Activated naive CD4-positive, alpha-beta T cell treated with anti-CD3 and anti-CD28 coated beads, Interleukin-2, amount 50 U/mL, for 72 hours (primary cell): Measurements from ENCODE around the gene TAF3. TPM values are rescaled to one million over a fixed set of nuclear protein-coding genes. Genes with fewer than 3 reads are reported as not detected.

ENCODE experiments used
- ATAC-seq, 2 donors: fragments of 150-1000 bp; cut with Tn5 transposase; 2 replicates each; pipeline ENCODE4 v1.10.0; 2021; ENCODE audit warnings: mild to moderate bottlenecking in 2 of 2, moderate library complexity in 2 of 2
- DNase-seq, 2 donors: peaks; one replicate each; pipeline ENCODE4 v3.0.0; 2021 to 2022; ENCODE audit warnings: low spot score in 2 of 2
- H3K27ac Mint-ChIP-seq, 2 donors: one replicate each; pipeline ENCODE4 v1.8.0; 2022; ENCODE audit warnings: mild to moderate bottlenecking in 2 of 2, mixed read lengths in 2 of 2
- H3K36me3 Mint-ChIP-seq, 2 donors: one replicate each; pipeline ENCODE4 v1.8.0; 2022; ENCODE audit warnings: mixed read lengths in 2 of 2
- H3K9me3 Mint-ChIP-seq, 2 donors: one replicate each; pipeline ENCODE4 v1.8.0; 2022; ENCODE audit warnings: mixed read lengths in 2 of 2
- total RNA-seq, 2 donors: library from RNA; stranded (reverse); gene quantifications; one replicate each; pipeline ENCODE4 v1.2.3, GENCODE V29; 2022

The TAF3 gene
- total RNA-seq, 2 donors from 2014 or later: 12.0 to 16.8 TPM

DNA sequence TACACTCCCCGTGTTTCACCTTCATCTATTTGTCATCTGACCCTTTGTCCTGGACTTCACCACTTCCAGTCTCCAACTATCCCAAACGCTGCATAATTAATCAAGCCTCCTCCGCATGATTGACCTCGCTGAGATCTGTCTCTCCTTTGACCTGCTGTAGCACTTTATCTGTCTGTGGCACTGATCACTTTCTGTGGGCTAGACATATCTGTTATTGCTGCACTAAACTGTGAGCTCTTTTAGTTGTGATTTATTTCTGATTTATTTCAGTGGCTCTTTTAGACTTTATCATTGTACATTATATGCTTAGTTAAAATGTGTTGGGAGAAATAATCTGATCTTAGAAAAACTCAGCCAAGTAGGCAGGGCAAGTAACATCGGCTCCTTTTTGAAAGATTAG lies 144.3 kb downstream of the TAF3 start:
- H3K27ac Mint-ChIP-seq: no peak overlapping the region
- ATAC-seq: no peak
- no peak for DNase-seq
- peaks cover 18 to 24% of the 10 kb centered on the region in 2 donors for H3K36me3 Mint-ChIP-seq
- peaks cover 0 to 5% of the 10 kb centered on the region in 2 donors for H3K9me3 Mint-ChIP-seq

- DNase-seq: no peak
- no peak for ATAC-seq
- H3K27ac Mint-ChIP-seq: no peak overlapping the region
- peaks cover 0 to 5% of the 10 kb centered on the region in 2 donors for H3K9me3 Mint-ChIP-seq
- peaks cover 18 to 24% of the 10 kb centered on the region in 2 donors for H3K36me3 Mint-ChIP-seq
These were observed 147.2 kb downstream of the TAF3 start for GRCh38 chr10:7965457-7965856.

DNA sequence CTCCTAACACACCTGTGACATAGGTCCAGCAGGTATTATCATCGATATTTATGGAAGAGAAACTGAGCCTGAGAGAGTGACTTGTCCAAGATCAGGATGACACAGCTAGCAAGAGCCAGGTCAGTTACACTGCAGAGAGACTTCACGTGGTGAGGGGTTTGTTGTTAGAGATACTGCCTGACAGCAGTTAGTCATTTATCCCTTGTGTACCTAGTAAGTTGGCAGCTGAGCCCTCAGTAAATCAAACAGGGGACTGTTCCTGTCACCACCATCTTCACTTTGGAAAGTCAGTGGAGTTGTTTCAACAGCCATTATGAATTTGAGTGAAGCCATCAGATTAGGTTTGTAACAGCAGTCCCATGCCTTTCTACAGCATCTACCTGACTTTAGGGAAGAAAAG lies 148.7 kb downstream of the TAF3 start:
- peaks cover 0 to 5% of the 10 kb centered on the region in 2 donors for H3K9me3 Mint-ChIP-seq
- no peak overlapping the region for H3K27ac Mint-ChIP-seq
- DNase-seq (no peak), ATAC-seq (no peak)
- H3K36me3 Mint-ChIP-seq: peaks cover 18 to 27% of the 10 kb centered on the region in 2 donors

GRCh38 chr10:7968510-7969112 lies 150.3 kb downstream of the TAF3 start:
- Mint-ChIP-seq H3K36me3 (peaks cover 18 to 28% of the 10 kb centered on the region in 2 donors), H3K9me3 (peaks cover 0 to 5% of the 10 kb centered on the region in 2 donors), H3K27ac (no peak overlapping the region)
- ATAC-seq (no peak), DNase-seq (no peak)

- Mint-ChIP-seq H3K36me3 (peaks cover 14 to 25% of the 10 kb centered on the region in 2 donors), H3K27ac (no peak overlapping the region), H3K9me3 (peaks cover 0 to 5% of the 10 kb centered on the region in 2 donors)
- ATAC-seq (no peak), DNase-seq (no peak)
These were observed 151.3 kb downstream of the TAF3 start for GRCh38 chr10:7969623-7970022.

DNA sequence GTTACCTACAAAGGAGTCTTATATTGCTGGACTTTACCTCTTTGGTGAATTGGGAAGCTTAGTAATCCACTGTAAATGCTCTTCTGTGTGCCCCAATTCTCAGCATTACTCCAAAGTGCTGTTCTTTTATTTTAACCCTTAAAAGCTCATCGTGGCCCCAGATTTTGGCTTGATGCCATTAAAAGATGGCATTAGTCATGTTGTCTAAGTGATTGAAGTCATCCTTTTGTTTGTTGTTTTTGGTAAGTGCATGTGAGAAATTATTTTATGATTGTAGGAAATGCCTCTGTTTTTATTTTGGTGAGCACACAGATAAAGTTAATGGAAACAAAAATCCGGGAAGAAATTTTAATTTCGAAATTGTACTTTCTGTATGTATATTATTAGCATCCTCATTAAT lies 153.6 kb downstream of the TAF3 start:
- DNase-seq: no peak
- Mint-ChIP-seq H3K9me3 (no peaks in the 10 kb centered on the region), H3K27ac (no peak overlapping the region), H3K36me3 (peaks cover 5 to 9% of the 10 kb centered on the region in 2 donors)
- no peak for ATAC-seq

DNA sequence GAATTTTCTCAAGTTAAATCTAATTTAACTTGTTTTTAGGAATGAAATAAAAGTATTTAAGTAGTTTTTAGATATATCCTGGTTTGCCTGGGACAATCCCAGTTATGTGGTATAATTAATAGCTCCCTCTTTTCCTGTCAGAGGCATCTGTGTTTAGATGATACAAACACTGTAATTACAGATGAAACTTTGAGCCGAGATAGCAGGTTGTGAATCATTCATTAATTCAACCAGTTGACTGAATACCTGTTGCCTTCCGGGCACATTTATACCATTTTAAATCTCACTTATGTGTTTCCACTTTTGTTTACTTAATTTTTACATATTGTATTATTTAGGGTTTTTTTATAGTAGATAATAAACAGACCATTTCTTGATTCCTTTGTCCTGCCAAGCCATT lies 154.1 kb downstream of the TAF3 start:
- DNase-seq (no peak), ATAC-seq (no peak)
- H3K9me3 Mint-ChIP-seq: no peaks in the 10 kb centered on the region

GRCh38 chr10:7980196-7980595 lies 161.9 kb downstream of the TAF3 start:
- Mint-ChIP-seq H3K27ac (no peak overlapping the region), H3K36me3 (peaks cover 0 to 7% of the 10 kb centered on the region in 2 donors), H3K9me3 (no peaks in the 10 kb centered on the region)
- DNase-seq (no peak), ATAC-seq (no peak)

More for the DNA sequence above, 154.1 kb downstream of the TAF3 start:
- peaks cover 5 to 9% of the 10 kb centered on the region in 2 donors for H3K36me3 Mint-ChIP-seq
- no peak overlapping the region for H3K27ac Mint-ChIP-seq

GRCh38 chr10:7982727-7983126 lies 164.4 kb downstream of the TAF3 start:
- Mint-ChIP-seq H3K36me3 (peaks cover 6 to 20% of the 10 kb centered on the region in 2 donors), H3K9me3 (no peaks in the 10 kb centered on the region), H3K27ac (no peak overlapping the region)
- ATAC-seq: no peak
- DNase-seq: no peak

GRCh38 chr10:7984325-7984724 lies 166.0 kb downstream of the TAF3 start:
- ATAC-seq (no peak), DNase-seq (no peak)
- Mint-ChIP-seq H3K9me3 (no peaks in the 10 kb centered on the region), H3K36me3 (peaks cover 6 to 13% of the 10 kb centered on the region in 2 donors), H3K27ac (no peak overlapping the region)

DNA sequence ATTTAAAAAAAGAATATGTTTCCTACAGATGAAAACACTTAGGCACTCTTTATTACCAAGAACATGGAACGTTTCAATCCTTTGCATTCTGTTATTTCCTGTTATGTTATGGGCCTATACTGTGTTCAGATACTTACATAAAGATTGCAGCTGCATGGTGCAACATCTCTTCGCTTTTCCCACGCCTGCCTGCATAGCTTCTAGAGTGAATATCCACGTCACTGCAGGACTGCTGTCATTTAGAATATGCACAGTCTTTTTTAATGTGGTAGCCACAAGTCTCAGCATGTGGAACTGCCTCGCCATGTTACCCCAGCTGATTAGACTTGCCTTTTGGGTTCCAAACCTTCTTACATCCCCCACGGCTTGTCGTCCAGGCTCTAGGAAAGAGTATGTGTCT lies 166.6 kb downstream of the TAF3 start:
- ATAC-seq (no peak), DNase-seq (no peak)
- Mint-ChIP-seq H3K36me3 (peaks cover 6 to 13% of the 10 kb centered on the region in 2 donors), H3K9me3 (no peaks in the 10 kb centered on the region), H3K27ac (no peak overlapping the region)

GRCh38 chr10:7986851-7987250 lies 168.5 kb downstream of the TAF3 start:
- Mint-ChIP-seq H3K27ac (no peak overlapping the region), H3K36me3 (peaks cover 6 to 13% of the 10 kb centered on the region in 2 donors), H3K9me3 (no peaks in the 10 kb centered on the region)
- DNase-seq: no peak
- ATAC-seq: no peak

DNA sequence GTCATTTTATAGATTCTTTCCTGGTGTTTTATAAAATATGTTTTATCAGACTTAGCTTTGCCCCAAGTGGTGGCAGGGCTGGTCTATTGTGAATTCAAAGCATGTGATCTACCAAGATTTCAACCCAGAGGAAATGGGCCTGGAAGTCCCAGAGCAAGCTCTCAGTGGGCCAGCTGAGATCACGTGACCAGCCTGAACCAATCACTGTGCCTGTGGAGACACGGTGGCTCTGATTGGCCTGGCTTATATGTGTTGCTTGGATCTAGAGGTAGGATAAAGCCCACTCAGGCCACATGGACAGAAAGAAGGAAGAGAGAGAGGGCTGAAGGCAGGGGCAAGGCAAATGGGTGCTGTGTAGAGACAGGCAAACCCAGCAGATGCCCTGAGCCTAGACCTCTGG lies 170.7 kb downstream of the TAF3 start:
- H3K27ac Mint-ChIP-seq: no peak overlapping the region
- no peak for DNase-seq
- no peak for ATAC-seq

GRCh38 chr10:7998831-7999230 lies 180.5 kb downstream of the TAF3 start:
- no peak overlapping the region for H3K27ac Mint-ChIP-seq
- H3K9me3 Mint-ChIP-seq: peaks cover 7 to 13% of the 10 kb centered on the region in 2 donors
- peaks cover 15 to 27% of the 10 kb centered on the region in 2 donors for H3K36me3 Mint-ChIP-seq
- no peak for ATAC-seq
- no peak for DNase-seq

More for the DNA sequence above, 170.7 kb downstream of the TAF3 start:
- Mint-ChIP-seq H3K36me3 (peaks cover 6 to 14% of the 10 kb centered on the region in 2 donors), H3K9me3 (no peaks in the 10 kb centered on the region)

DNA sequence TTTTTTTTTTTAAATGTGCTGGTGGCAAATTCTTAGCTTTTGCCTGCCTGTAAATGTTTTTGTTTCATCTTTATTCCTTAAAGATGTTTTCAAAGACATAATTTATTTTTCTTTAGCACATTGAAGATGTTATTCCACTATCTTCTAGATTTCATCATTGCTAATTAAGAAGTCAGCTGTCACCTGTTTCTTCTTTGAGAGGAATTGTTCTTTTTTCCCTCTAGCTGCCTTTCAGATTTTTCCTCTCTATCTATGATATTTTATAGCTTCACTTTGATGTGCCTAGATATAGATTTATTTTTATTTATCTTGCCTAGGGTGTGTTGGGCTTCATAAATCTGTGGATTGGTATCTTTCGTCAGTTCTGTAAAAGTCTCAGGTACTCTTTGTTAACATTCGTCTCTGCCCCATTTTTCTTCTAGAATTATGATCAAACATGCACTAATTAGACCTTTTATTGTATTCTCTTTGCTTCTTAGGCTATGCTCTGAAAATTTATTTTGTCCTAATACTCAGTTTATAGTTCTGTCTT lies 186.2 kb downstream of the TAF3 start:
- no peak overlapping the region for H3K27ac Mint-ChIP-seq
- peaks cover 29 to 33% of the 10 kb centered on the region in 2 donors for H3K36me3 Mint-ChIP-seq

DNA sequence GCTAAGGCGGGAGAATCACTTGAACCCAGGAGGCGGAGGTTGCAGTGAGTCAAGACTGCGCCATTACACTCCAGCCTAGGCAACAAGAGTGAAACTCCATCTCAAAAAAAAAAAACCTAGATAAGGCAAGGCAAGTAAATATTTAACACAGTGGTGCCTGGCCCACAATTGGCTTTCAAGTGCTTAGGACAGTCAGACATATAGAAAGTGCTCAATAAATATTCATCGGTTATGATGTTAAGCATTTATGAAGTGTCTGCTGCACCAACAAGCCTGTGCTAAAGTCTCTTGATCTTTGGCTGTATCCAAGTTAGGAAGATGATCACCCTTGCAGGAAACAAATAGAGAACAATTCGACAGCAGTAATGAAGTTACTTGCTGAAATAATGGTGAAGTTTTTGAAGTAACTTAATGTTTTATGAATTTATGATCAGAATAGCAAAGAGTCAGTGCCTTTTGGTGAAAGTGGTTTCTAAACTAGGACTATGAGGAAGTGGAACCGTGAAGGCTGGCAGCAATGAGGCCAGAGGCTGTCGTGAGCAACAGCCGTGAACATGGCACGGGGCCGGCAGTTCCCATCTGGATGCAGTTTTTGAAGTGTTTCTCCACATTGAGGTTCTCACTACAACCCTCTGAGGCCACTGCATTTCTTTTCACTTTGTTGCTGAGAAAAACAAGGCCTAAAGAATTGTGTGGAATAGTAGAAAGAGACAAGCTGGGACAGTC lies 188.1 kb downstream of the TAF3 start:
- ATAC-seq (no peak), DNase-seq (no peak)
- no peak overlapping the region for H3K27ac Mint-ChIP-seq
- H3K9me3 Mint-ChIP-seq: peaks cover 11 to 15% of the 10 kb centered on the region in 2 donors
- peaks cover 25 to 27% of the 10 kb centered on the region in 2 donors for H3K36me3 Mint-ChIP-seq

More for the DNA sequence above, 186.2 kb downstream of the TAF3 start:
- no peak for ATAC-seq
- H3K9me3 Mint-ChIP-seq: peaks cover 11 to 22% of the 10 kb centered on the region in 2 donors
- no peak for DNase-seq

- peaks cover 4 to 9% of the 10 kb centered on the region in 2 donors for H3K9me3 Mint-ChIP-seq
- no peak for DNase-seq
- peaks cover 12 to 17% of the 10 kb centered on the region in 2 donors for H3K36me3 Mint-ChIP-seq
- H3K27ac Mint-ChIP-seq: no peak overlapping the region
- ATAC-seq: no peak
These were observed 190.7 kb downstream of the TAF3 start for GRCh38 chr10:8009031-8009430.
